IMR-90 (cell line): ENCODE results near the gene SCGB1C1. TPM values are rescaled to one million over a fixed set of nuclear protein-coding genes. Genes with fewer than 3 reads are reported as not detected.

Source experiments
- ATAC-seq: fragments of 200-7000 bp; cut with Tn5 transposase; 2 replicates; pipeline ENCODE4 v1.9.1; 2020; ENCODE audit warnings: low read depth, mild to moderate bottlenecking, moderate library complexity
- BruUV-seq: library from RNA; stranded (reverse); fragments of 400-500 nt; replicated peaks from 2 replicates; lab custom pipeline; 2021; lab: Mats Ljungman, UMichigan
- CTCF ChIA-PET: fragments of 300-600 bp; formaldehyde crosslinking; extraction: SDS; loops from one replicate; lab custom pipeline; 2021; ENCODE audit warnings: antibody characterized with exemption; lab: Yijun Ruan, JAX
- POLR2A ChIA-PET: fragments of 300-600 bp; sonication (Branson Sonifier 250); formaldehyde crosslinking; loops from one replicate; lab custom pipeline; 2022; ENCODE audit warnings: antibody characterized with exemption; ENCODE audit not compliant: unreplicated experiment; lab: Charles Lee
- DNase-seq: peaks from one replicate; pipeline ENCODE4 v3.0.0; 2013
- H2AFZ ChIP-seq: replicated peaks from 2 replicates; pipeline ENCODE3; 2013; ENCODE audit warnings: low read length, mild to moderate bottlenecking; ENCODE audit not compliant: poor library complexity
- H2AK5ac ChIP-seq: 2 replicates; pipeline ENCODE4 v1.6.1; 2013; ENCODE audit warnings: low read depth, low read length, inconsistent platforms
- H2AK9ac ChIP-seq: replicated peaks from 2 replicates; pipeline ENCODE3; 2013; ENCODE audit warnings: mild to moderate bottlenecking, low read depth, low read length, moderate library complexity; ENCODE audit not compliant: poor library complexity
- H2BK120ac ChIP-seq: 2 replicates; pipeline ENCODE4 v1.6.1; 2013; ENCODE audit warnings: low read depth, low read length, inconsistent platforms
- H2BK15ac ChIP-seq: 3 replicates; pipeline ENCODE4 v1.6.1; 2013; ENCODE audit warnings: low read depth, low read length, inconsistent platforms
- H2BK20ac ChIP-seq: 2 replicates; pipeline ENCODE4 v1.6.1; 2013; ENCODE audit warnings: low read depth, mild to moderate bottlenecking, inconsistent platforms, low read length, moderate library complexity
- H2BK5ac ChIP-seq: 2 replicates; pipeline ENCODE4 v1.6.1; 2013; ENCODE audit warnings: mild to moderate bottlenecking, low read depth, low read length, inconsistent platforms; ENCODE audit not compliant: poor library complexity, severe bottlenecking
- H3K14ac ChIP-seq: replicated peaks from 2 replicates; pipeline ENCODE4 v1.6.1; 2013; ENCODE audit warnings: low read depth, low read length, inconsistent platforms
- H3K18ac ChIP-seq: 2 replicates; pipeline ENCODE4 v1.6.1; 2013; ENCODE audit warnings: low read depth, low read length, control low read depth
- H3K23ac ChIP-seq: 2 replicates; pipeline ENCODE4 v1.6.1; 2013; ENCODE audit warnings: low read depth, low read length, inconsistent platforms
- H3K27ac ChIP-seq: 2 replicates; pipeline ENCODE4 v1.5.1; 2013; ENCODE audit warnings: mild to moderate bottlenecking, control low read depth, low read length; ENCODE audit not compliant: insufficient read depth
- H3K27me3 ChIP-seq: 2 replicates; pipeline ENCODE4 v1.6.1; 2013; ENCODE audit warnings: low read length; ENCODE audit not compliant: control insufficient read depth, insufficient read depth
- H3K36me3 ChIP-seq: 2 replicates; pipeline ENCODE4 v1.6.1; 2013; ENCODE audit warnings: low read length, mixed read lengths; ENCODE audit not compliant: control insufficient read depth, insufficient read depth
- H3K4ac ChIP-seq: 2 replicates; pipeline ENCODE4 v1.6.1; 2013; ENCODE audit warnings: low read depth, low read length, inconsistent platforms
- H3K4me1 ChIP-seq: 2 replicates; pipeline ENCODE4 v1.6.1; 2013; ENCODE audit warnings: low read length, mixed read lengths; ENCODE audit not compliant: control insufficient read depth, insufficient read depth
- H3K4me2 ChIP-seq: 2 replicates; pipeline ENCODE4 v1.6.1; 2013; ENCODE audit warnings: low read depth, mild to moderate bottlenecking, control low read depth, low read length, moderate library complexity
- H3K4me3 ChIP-seq: 2 replicates; pipeline ENCODE4 v1.5.1; 2013; ENCODE audit warnings: low read depth, mild to moderate bottlenecking, control low read depth, low read length, moderate library complexity; ENCODE audit not compliant: insufficient read depth
- H3K56ac ChIP-seq: 2 replicates; pipeline ENCODE4 v1.6.1; 2013; ENCODE audit warnings: low read length, inconsistent platforms; ENCODE audit not compliant: insufficient read depth; ENCODE audit errors: extremely low read depth
- H3K79me1 ChIP-seq, 2 experiments: 2 replicates each; pipeline ENCODE4 v1.6.1; 2013; ENCODE audit warnings: low read length in 2 of 2, inconsistent platforms in 1 of 2, low read depth in 1 of 2
- H3K9ac ChIP-seq: 2 replicates; pipeline ENCODE4 v1.6.1; 2013; ENCODE audit warnings: low read depth, low read length, control low read depth
- H3K9me1 ChIP-seq: 2 replicates; pipeline ENCODE4 v1.6.1; 2013; ENCODE audit warnings: low read length, inconsistent platforms; ENCODE audit not compliant: insufficient read depth
- H3K9me3 ChIP-seq: 2 replicates; pipeline ENCODE4 v1.6.1; 2013; ENCODE audit warnings: low read length; ENCODE audit not compliant: control insufficient read depth, insufficient read depth
- H4K20me1 ChIP-seq: 2 replicates; pipeline ENCODE4 v1.6.1; 2013; ENCODE audit warnings: low read length, inconsistent platforms; ENCODE audit not compliant: insufficient read depth
- H4K5ac ChIP-seq: 2 replicates; pipeline ENCODE4 v1.6.1; 2013; ENCODE audit warnings: mild to moderate bottlenecking, low read depth, low read length, control low read depth
- H4K8ac ChIP-seq, 2 experiments: 2 replicates each; pipeline ENCODE4 v1.6.1; 2013; ENCODE audit warnings: low read depth in 2 of 2, low read length in 2 of 2, control low read depth in 1 of 2, inconsistent platforms in 1 of 2
- H4K91ac ChIP-seq: 2 replicates; pipeline ENCODE4 v1.6.1; 2013; ENCODE audit warnings: low read depth, low read length, inconsistent platforms; ENCODE audit not compliant: insufficient read depth
- CHD1 ChIP-seq: IDR thresholded peaks from 2 replicates; pipeline ENCODE4 v1.6.1; 2012; ENCODE audit warnings: low read depth, low read length, improper control_type of control experiment
- WGBS, 2 experiments: methylation state at CpG; one replicate each; pipeline versions ENCODE4 v1.1.5 to v1.1.7; 2013; ENCODE audit warnings: missing lambda C conversion rate in 2 of 2; ENCODE audit not compliant: insufficient read length in 1 of 2; ENCODE audit errors: extremely low coverage in 2 of 2; 5-methylcytosine and 5-hydroxymethylcytosine counted together
- dilution Hi-C: fragments of 300-500 bp; cut with HindIII; formaldehyde crosslinking; loops from one replicate; pipeline ENCODE4 v1.14.3; 2018; ENCODE audit warnings: low sequenced_read_pairs; ENCODE audit not compliant: unreplicated experiment
- in situ Hi-C: fragments of 300-500 bp; cut with MboI; formaldehyde crosslinking; loops from 3 replicates; pipeline ENCODE4 v1.14.3; 2019; ENCODE audit warnings: low sequenced_read_pairs, inconsistent platforms, mixed read lengths
- intact Hi-C: fragments of 100-400 bp; cut with micrococcal nuclease; formaldehyde crosslinking; loops from 2 replicates; pipeline ENCODE4 v1.10.0; 2022
- polyA plus RNA-seq, 3 experiments: library from polyadenylated mRNA; depleted of rRNA; stranded (reverse); fragments of >200 nt; gene quantifications; 2 replicates each; pipeline ENCODE4 v1.2.3, GENCODE V29; 2012; ENCODE audit warnings: low replicate concordance in 1 of 3
- total RNA-seq: library from RNA; depleted of rRNA; stranded (reverse); fragments of >200 nt; gene quantifications from 2 replicates; pipeline ENCODE4 v1.2.3, GENCODE V29; 2012

The SCGB1C1 gene
- total and polyA plus RNA-seq, 2 of the 4 experiments (the other 2 are of a cell fraction): not detected

- Histone ChIP-seq H3K4me1 (peaks cover 3% of the 10 kb centered on the region; the same call in 1 of the 2 replicates), H3K23ac (no peak overlapping the region), H2BK15ac (no peak overlapping the region), H4K91ac (no peak overlapping the region), H4K8ac (no peak overlapping the region), H3K14ac (no peak overlapping the region; the same call in 1 of the 2 replicates), H2AK5ac (no peak overlapping the region), H3K18ac (no peak overlapping the region), H2BK20ac (no peak overlapping the region), H3K27me3 (no peaks in the 10 kb centered on the region), H3K36me3 (peaks cover 11% of the 10 kb centered on the region), H3K9me1 (no peaks in the 10 kb centered on the region), H2BK5ac (no peak overlapping the region), H3K4ac (no peak overlapping the region), H2AK9ac (no peak overlapping the region), H3K27ac (no peak overlapping the region), H3K4me3 (no peak overlapping the region), H3K9me3 (no peaks in the 10 kb centered on the region), H3K4me2 (no peak overlapping the region), H3K56ac (no peak overlapping the region), H2BK120ac (no peak overlapping the region), H4K5ac (no peak overlapping the region), H4K20me1 (peaks cover 3% of the 10 kb centered on the region; the same call in 1 of the 2 replicates), H3K79me1 (peaks cover 8 to 23% of the 10 kb centered on the region in 2 experiments; a peak in 3 of 4 replicates), H2AFZ (no peak overlapping the region), H3K9ac (no peak overlapping the region)
- dilution Hi-C loops: no loop called here
- in situ Hi-C loops: loop anchor here (10.0 kb wide), 1 partner anchor 61 kb away; the partner anchor contains the start of gene PGGHG
- 90% methylated on average over 2 of the region's 9 CpGs; no CpG with 5 or more reads in 1 of the 2 experiments for WGBS, 2 experiments
- ChIA-PET POLR2A (no interaction called here), CTCF (interaction anchor here (0.9 kb wide), 1 partner anchor 8 kb away, joined by 3 read pairs; no protein-coding TSS in a partner anchor)
- no peak for ATAC-seq
- no peak for TF ChIP-seq CHD1
- no TSS peak for BruUV-seq
- intact Hi-C loops: no loop called here
- no peak for DNase-seq
These were observed 31.0 kb downstream of the SCGB1C1 start for GRCh38 chr11:223884-224283.
